HG02678 (cell line): ENCODE measurements around the gene UNC13B.
"Not testable (repeated sequence)": the region's sequence is repeated elsewhere in the genome, so short reads cannot be mapped to it uniquely, and the experiment has no call there.

Experiments used
- ATAC-seq: cut with Tn5 transposase; IDR thresholded peaks from one replicate; pipeline ENCODE4 v1.9.1; 2021; ENCODE audit warnings: mild to moderate bottlenecking, moderate library complexity; ENCODE audit not compliant: unreplicated experiment

The UNC13B gene

GRCh38 chr9:35220659-35221338 is 59.0 kb downstream of the UNC13B start:
- no peak for ATAC-seq

- no peak for ATAC-seq
Observed at GRCh38 chr9:35225677-35226076, 63.9 kb downstream of the UNC13B start.

GRCh38 chr9:35226651-35227050 is 64.8 kb downstream of the UNC13B start:
- ATAC-seq = no peak

- no peak for ATAC-seq
Observed at GRCh38 chr9:35227284-35227683, 65.5 kb downstream of the UNC13B start.

- no peak for ATAC-seq
Observed at GRCh38 chr9:35229066-35229778, 67.4 kb downstream of the UNC13B start.

GRCh38 chr9:35229779-35230143 is 68.0 kb downstream of the UNC13B start:
- no peak for ATAC-seq

- ATAC-seq = no peak
Observed at GRCh38 chr9:35232867-35233544, 71.2 kb downstream of the UNC13B start.

GRCh38 chr9:35236692-35237091 is 74.9 kb downstream of the UNC13B start:
- ATAC-seq = no peak

GRCh38 chr9:35237311-35237710 is 75.5 kb downstream of the UNC13B start:
- no peak for ATAC-seq

- ATAC-seq = not testable (repeated sequence)
Observed at GRCh38 chr9:35245945-35246344, 84.1 kb downstream of the UNC13B start.

GRCh38 chr9:35253075-35253474 is 91.3 kb downstream of the UNC13B start:
- ATAC-seq = no peak

- ATAC-seq = no peak
Observed at GRCh38 chr9:35254237-35254636, 92.4 kb downstream of the UNC13B start.

- no peak for ATAC-seq
Observed at GRCh38 chr9:35254984-35255857, 93.4 kb downstream of the UNC13B start.

- ATAC-seq = no peak
Observed at GRCh38 chr9:35257986-35258659, 96.3 kb downstream of the UNC13B start.

GRCh38 chr9:35258660-35259474 is 97.1 kb downstream of the UNC13B start:
- no peak for ATAC-seq

GRCh38 chr9:35260186-35260585 is 98.4 kb downstream of the UNC13B start:
- ATAC-seq = no peak

- ATAC-seq = no peak
Observed at GRCh38 chr9:35262064-35262463, 100.3 kb downstream of the UNC13B start.

- no peak for ATAC-seq
Observed at GRCh38 chr9:35267710-35268109, 105.9 kb downstream of the UNC13B start.

GRCh38 chr9:35269919-35270318 is 108.1 kb downstream of the UNC13B start:
- no peak for ATAC-seq

GRCh38 chr9:35271637-35272036 is 109.8 kb downstream of the UNC13B start:
- ATAC-seq = no peak
